ENCODE results near the gene PRDX1. TPM values are rescaled to one million over a fixed set of nuclear protein-coding genes. Genes with fewer than 3 reads are reported as not detected.

The PRDX1 gene
- total and polyA plus RNA-seq, 2 of the 13 experiments (the other 11 are each of a cell fraction or from before 2014, with no cell fraction given): 761 to 1,898 TPM

DNA sequence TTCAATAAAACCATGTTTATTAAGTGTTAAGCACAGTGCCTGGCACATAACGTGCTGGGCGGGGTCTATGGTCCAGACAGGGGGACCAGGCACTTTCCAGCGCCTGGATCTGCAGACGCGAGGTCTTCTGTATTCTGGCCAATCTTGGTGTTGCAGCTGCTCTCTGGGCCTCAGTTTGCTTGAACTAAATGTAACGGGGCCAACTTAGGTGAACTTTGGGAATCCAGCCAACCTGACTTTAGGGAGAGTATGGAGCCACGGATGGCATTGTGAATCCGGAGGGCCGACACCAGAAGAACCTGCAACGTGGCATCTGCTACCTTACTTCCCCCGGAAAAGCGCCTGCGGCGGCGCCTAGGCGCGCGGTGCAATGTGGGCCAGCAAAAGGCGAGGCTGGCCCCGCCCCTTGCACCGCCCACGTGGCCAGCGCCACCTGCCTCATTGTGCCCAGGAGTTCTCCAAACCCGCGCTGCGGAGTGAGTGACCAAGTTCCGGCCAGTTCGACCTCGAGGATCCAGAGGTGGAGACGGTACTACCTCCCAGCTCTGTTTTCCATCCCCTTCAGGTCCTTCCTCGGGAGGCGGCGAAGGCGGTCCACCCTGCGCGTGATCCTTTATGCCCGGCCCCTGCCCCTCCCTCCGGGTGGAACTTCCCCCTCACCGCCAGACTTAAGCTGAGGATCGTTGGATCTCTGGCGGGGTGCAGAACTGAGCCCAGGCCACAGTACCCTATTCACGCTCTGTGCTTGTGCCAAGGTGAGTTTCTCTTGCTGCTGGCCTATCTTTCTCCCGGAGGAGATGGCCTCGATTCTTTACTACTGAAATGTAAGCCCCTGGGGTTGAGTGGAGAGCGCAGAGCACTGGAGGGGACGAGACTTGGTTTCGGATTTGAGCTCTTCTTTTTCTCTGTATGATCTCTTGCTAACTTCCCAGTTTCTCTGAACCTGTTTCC, 29.0 kb upstream of the PRDX1 start, which contains the start of gene AKR1A1 (continued):
- TF ChIP-seq CENPX (CRISPR knock-in tag; IDR thresholded peaks at IDR 0.05) (no peak), NR2F1 (CRISPR knock-in tag; IDR thresholded peaks at IDR 0.05) (no peak), RXRB (CRISPR knock-in tag; IDR thresholded peaks at IDR 0.05; ENCODE audit: borderline replicate concordance) (peak; percentile 36), EEA1 (CRISPR knock-in tag; IDR thresholded peaks at IDR 0.05; ENCODE audit: borderline replicate concordance) (0 out of 2 replicates have a peak, but pooled peaks have one; percentile 66), MLLT10 (CRISPR knock-in tag; IDR thresholded peaks at IDR 0.05) (no peak), NFIB (CRISPR knock-in tag; IDR thresholded peaks at IDR 0.05; ENCODE audit: borderline replicate concordance) (no peak), NRL (CRISPR knock-in tag; IDR thresholded peaks at IDR 0.05; ENCODE audit: borderline replicate concordance) (peak; percentile 95), KMT2B (CRISPR knock-in tag; IDR thresholded peaks at IDR 0.05) (peak; percentile 88), HMG20A (CRISPR knock-in tag; IDR thresholded peaks at IDR 0.05; ENCODE audit: borderline replicate concordance) (no peak), RBM39 (IDR thresholded peaks at IDR 0.05; ENCODE audit: low read depth, low read length, poor library complexity, severe bottlenecking) (no peak), HNRNPL (IDR thresholded peaks at IDR 0.05; ENCODE audit: low read depth, low read length) (peak; percentile 75; the same call in 1 of the 2 replicates), ZBTB7A (CRISPR knock-in tag; IDR thresholded peaks at IDR 0.05) (no peak; the same call in 1 of the 2 replicates), GABPA (IDR thresholded peaks at IDR 0.05; ENCODE audit: low read depth, low read length) (peak; percentile 68), GABPA (CRISPR knock-in tag; IDR thresholded peaks at IDR 0.05; ENCODE audit: low read depth) (peak; percentile 91), ZNF713 (CRISPR knock-in tag; IDR thresholded peaks at IDR 0.05) (no peak), DNMT3B (CRISPR knock-in tag; conservative IDR thresholded peaks at IDR 0.05) (no peak), ZNF12 (CRISPR knock-in tag; IDR thresholded peaks at IDR 0.05) (no peak), SMAD1 (CRISPR knock-in tag; IDR thresholded peaks at IDR 0.05; ENCODE audit: borderline replicate concordance, low read depth) (peak; percentile 87; the same call in 1 of the 2 replicates), FIP1L1 (IDR thresholded peaks at IDR 0.05; ENCODE audit: borderline replicate concordance, insufficient read depth, low read depth, low read length) (no peak), ZNF207 (IDR thresholded peaks at IDR 0.05; ENCODE audit: borderline replicate concordance) (no peak)
- TF ChIP-seq, protein P1, sequence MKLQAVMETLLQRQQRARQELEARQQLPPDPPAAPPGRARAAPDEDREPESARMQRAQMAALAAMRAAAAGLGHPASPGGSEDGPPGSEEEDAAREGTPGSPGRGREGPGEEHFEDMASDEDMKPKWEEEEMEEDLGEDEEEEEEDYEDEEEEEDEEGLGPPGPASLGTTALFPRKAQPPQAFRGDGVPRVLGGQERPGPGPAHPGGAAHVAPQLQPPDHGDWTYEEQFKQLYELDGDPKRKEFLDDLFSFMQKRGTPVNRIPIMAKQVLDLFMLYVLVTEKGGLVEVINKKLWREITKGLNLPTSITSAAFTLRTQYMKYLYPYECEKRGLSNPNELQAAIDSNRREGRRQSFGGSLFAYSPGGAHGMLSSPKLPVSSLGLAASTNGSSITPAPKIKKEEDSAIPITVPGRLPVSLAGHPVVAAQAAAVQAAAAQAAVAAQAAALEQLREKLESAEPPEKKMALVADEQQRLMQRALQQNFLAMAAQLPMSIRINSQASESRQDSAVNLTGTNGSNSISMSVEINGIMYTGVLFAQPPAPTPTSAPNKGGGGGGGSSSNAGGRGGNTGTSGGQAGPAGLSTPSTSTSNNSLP (IDR thresholded peaks at IDR 0.05; ENCODE audit: low read depth, low read length): no peak
- TF ChIP-seq, protein P2, sequence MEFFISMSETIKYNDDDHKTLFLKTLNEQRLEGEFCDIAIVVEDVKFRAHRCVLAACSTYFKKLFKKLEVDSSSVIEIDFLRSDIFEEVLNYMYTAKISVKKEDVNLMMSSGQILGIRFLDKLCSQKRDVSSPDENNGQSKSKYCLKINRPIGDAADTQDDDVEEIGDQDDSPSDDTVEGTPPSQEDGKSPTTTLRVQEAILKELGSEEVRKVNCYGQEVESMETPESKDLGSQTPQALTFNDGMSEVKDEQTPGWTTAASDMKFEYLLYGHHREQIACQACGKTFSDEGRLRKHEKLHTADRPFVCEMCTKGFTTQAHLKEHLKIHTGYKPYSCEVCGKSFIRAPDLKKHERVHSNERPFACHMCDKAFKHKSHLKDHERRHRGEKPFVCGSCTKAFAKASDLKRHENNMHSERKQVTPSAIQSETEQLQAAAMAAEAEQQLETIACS (CRISPR knock-in tag; IDR thresholded peaks at IDR 0.05): no peak; the same call in 1 of the 2 replicates
- TF ChIP-seq, protein P3, sequence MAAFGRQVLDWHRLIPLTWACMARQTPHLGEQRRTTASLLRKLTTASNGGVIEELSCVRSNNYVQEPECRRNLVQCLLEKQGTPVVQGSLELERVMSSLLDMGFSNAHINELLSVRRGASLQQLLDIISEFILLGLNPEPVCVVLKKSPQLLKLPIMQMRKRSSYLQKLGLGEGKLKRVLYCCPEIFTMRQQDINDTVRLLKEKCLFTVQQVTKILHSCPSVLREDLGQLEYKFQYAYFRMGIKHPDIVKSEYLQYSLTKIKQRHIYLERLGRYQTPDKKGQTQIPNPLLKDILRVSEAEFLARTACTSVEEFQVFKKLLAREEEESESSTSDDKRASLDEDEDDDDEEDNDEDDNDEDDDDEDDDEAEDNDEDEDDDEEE (CRISPR knock-in tag; IDR thresholded peaks at IDR 0.05): peak; percentile 43; the same call in 1 of the 2 replicates
- TF ChIP-seq, protein P4, sequence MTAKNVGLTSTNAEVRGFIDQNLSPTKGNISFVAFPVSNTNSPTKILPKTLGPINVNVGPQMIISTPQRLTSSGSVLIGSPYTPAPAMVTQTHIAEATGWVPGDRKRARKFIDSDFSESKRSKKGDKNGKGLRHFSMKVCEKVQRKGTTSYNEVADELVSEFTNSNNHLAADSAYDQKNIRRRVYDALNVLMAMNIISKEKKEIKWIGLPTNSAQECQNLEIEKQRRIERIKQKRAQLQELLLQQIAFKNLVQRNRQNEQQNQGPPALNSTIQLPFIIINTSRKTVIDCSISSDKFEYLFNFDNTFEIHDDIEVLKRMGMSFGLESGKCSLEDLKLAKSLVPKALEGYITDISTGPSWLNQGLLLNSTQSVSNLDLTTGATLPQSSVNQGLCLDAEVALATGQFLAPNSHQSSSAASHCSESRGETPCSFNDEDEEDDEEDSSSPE (CRISPR knock-in tag; IDR thresholded peaks at IDR 0.05): peak; percentile 90

Data from HepG2 (cell line).